Measurements from ENCODE around the gene CA5A. TPM values are rescaled to one million over a fixed set of nuclear protein-coding genes. Genes with fewer than 3 reads are reported as not detected.

The CA5A gene
- total and polyA plus RNA-seq, 2 of the 13 experiments (the other 11 are each of a cell fraction or from before 2014, with no cell fraction given): 66.8 to 106 TPM

DNA sequence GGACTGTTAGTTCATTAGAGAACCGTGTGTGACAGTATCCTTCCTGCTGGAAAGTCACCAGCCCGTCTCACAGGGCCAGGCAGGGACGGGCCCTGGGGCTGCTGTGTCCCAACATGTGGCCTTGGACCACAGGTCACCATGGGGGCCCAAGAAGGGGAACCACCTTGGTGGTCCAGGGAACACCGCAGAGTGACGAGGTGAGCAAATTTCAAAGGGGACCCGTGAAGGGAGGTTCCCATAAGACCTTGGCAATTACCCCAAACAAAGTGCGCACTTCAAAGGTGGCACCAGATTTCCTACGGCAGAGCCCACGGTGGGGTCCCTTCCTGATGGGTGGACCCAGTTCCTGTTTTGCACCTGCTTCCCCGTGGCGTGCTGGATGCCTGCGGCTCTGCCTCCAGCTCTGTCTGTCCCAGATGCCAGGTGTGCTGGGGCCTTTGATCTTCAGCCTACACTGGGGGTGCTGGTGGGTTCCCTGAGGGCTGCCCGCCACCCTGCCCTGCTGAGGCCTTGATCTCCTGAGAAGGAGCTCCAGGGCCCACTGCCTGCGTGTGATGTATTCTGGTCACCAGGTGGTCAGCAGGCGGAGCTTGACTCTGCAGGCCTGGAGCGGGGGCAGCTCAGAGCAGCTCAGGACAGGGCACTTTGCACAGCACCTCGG lies 94.0 kb downstream of the CA5A start:
- Histone ChIP-seq H3K27me3 (ENCODE audit: control insufficient read depth in 1 of 2, insufficient read depth in 2 of 2, low read length in 2 of 2) (no peaks in the 10 kb centered on the region), H3K36me3 (replicated peaks in 1 of 2; ENCODE audit: control insufficient read depth in 1 of 2, insufficient read depth in 2 of 2, low read length in 2 of 2) (peaks cover 67 to 78% of the 10 kb centered on the region in 2 experiments), H3K4me2 (ENCODE audit: low read depth, low read length) (peak overlapping the region; percentile 8; the same call in 1 of the 2 replicates), H3K9me3 (ENCODE audit: low read length) (no peaks in the 10 kb centered on the region), H2AFZ (ENCODE audit: low read length) (no peak overlapping the region), H3K4me3 (replicated peaks in 1 of 3; ENCODE audit: insufficient read depth in 1 of 3, low read depth in 2 of 3, low read length in 3 of 3) (no peak overlapping the region), H3K9ac (ENCODE audit: insufficient read depth, low read depth, low read length) (peak overlapping the region; percentile 12), H4K20me1 (ENCODE audit: insufficient read depth, low read length) (peaks cover 20% of the 10 kb centered on the region; the same call in 1 of the 2 replicates), H3K27ac (ENCODE audit: extremely low read length, insufficient read depth, low read length) (peak overlapping the region; percentile 76), H3K4me1 (ENCODE audit: insufficient read depth, low read length) (peaks cover 90% of the 10 kb centered on the region), H3K79me2 (ENCODE audit: insufficient read depth, low read length) (peaks cover 62% of the 10 kb centered on the region)
- WGBS (ENCODE audit: low lambda C conversion rate): 50% methylated on average over 11 of the region's 17 CpGs
- intact Hi-C loops (cut with micrococcal nuclease; ENCODE audit: unreplicated experiment): no loop called here
- peak; percentile 81 for FAIRE-seq
- in situ Hi-C loops (cut with HindIII; ENCODE audit: extremely low pct_ligation_motif_present, low pct_unique_long_range_greater_than_20kb): no loop called here
- no TSS peak for BruUV-seq (replicated peaks)
- ChIA-PET POLR2A (interaction anchor here (0.7 to 2.8 kb wide), 18 partner anchors 9 to 94 kb away, joined by 3 to 18 read pairs (median 4); partner anchors contain the start of genes CA5A and SLC7A5), CTCF (ENCODE audit: low intra/inter-chr PET ratio, low total read pairs) (no interaction called here)
- ATAC-seq: peak; percentile 18
- peak; percentile 51 for DNase-seq (ENCODE audit: low spot score)
- TF ChIP-seq ZNF562 (CRISPR knock-in tag; IDR thresholded peaks at IDR 0.05; ENCODE audit: borderline replicate concordance) (no peak), ADNP (CRISPR knock-in tag; IDR thresholded peaks at IDR 0.05) (no peak), ZEB1 (IDR thresholded peaks at IDR 0.05; ENCODE audit: insufficient replicate concordance, low read depth) (no peak), ATF7 (IDR thresholded peaks at IDR 0.05) (no peak), ATF7 (CRISPR knock-in tag; IDR thresholded peaks at IDR 0.05) (no peak; the same call in 1 of the 2 replicates), STAG1 (CRISPR knock-in tag; IDR thresholded peaks at IDR 0.05) (peak; percentile 15; the same call in 1 of the 2 replicates), ZNF598 (CRISPR knock-in tag; IDR thresholded peaks at IDR 0.05; ENCODE audit: borderline replicate concordance) (peak; percentile 31; the same call in 1 of the 2 replicates), ZNF180 (CRISPR knock-in tag; IDR thresholded peaks at IDR 0.05; ENCODE audit: borderline replicate concordance, low read depth) (no peak), GATAD2A (CRISPR knock-in tag; IDR thresholded peaks at IDR 0.05) (peak; percentile 94), NCOR1 (IDR thresholded peaks at IDR 0.05; ENCODE audit: borderline replicate concordance, low read length) (no peak), ZNF337 (CRISPR knock-in tag; IDR thresholded peaks at IDR 0.05; ENCODE audit: borderline replicate concordance, low read depth) (no peak), ZNF7 (CRISPR knock-in tag; IDR thresholded peaks at IDR 0.05) (no peak), PRDM15 (CRISPR knock-in tag; IDR thresholded peaks at IDR 0.05) (no peak), ZFP37 (CRISPR knock-in tag; IDR thresholded peaks at IDR 0.05; ENCODE audit: borderline replicate concordance) (peak; percentile 60; the same call in 1 of the 2 replicates)
- TF ChIP-seq, protein P1, sequence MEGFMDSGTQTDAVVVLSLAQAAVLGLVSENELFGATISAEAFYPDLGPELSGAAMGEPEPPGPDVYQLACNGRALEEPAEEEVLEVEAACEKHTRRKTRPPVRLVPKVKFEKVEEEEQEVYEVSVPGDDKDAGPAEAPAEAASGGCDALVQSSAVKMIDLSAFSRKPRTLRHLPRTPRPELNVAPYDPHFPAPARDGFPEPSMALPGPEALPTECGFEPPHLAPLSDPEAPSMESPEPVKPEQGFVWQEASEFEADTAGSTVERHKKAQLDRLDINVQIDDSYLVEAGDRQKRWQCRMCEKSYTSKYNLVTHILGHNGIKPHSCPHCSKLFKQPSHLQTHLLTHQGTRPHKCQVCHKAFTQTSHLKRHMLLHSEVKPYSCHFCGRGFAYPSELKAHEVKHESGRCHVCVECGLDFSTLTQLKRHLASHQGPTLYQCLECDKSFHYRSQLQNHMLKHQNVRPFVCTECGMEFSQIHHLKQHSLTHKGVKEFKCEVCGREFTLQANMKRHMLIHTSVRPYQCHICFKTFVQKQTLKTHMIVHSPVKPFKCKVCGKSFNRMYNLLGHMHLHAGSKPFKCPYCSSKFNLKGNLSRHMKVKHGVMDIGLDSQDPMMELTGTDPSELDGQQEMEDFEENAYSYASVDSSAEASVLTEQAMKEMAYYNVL (CRISPR knock-in tag; IDR thresholded peaks at IDR 0.05; ENCODE audit: borderline replicate concordance): peak; percentile 35; the same call in 1 of the 2 replicates
